ENCODE data around the gene SGTA.

- TF ChIP-seq, protein P1, sequence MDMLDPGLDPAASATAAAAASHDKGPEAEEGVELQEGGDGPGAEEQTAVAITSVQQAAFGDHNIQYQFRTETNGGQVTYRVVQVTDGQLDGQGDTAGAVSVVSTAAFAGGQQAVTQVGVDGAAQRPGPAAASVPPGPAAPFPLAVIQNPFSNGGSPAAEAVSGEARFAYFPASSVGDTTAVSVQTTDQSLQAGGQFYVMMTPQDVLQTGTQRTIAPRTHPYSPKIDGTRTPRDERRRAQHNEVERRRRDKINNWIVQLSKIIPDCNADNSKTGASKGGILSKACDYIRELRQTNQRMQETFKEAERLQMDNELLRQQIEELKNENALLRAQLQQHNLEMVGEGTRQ (IDR thresholded peaks at IDR 0.05; ENCODE audit: low read depth, low read length), result no peak
- TF ChIP-seq POLR2A (IDR thresholded peaks at IDR 0.05; ENCODE audit: low read depth, low read length) (no peak), BHLHE40 (IDR thresholded peaks at IDR 0.05; ENCODE audit: low read depth, low read length) (no peak), CTCF (conservative IDR thresholded peaks at IDR 0.05; ENCODE audit: low read depth, low read length) (no peak)
Observed at GRCh38 chr19:2788237-2788636, 5.2 kb upstream of the SGTA start.

Data from IMR-90 (cell line).